Left renal pelvis (tissue), 4 donors: ENCODE data around the gene TNFSF11. TPM values are rescaled to one million over a fixed set of nuclear protein-coding genes. Genes with fewer than 3 reads are reported as not detected.
"Not testable (repeated sequence)": the region's sequence is repeated elsewhere in the genome, so short reads cannot be mapped to it uniquely, and the experiment has no call there.

Experiments
- DNase-seq, 4 donors: peaks; one replicate each; pipeline ENCODE4 v3.0.0-alpha.2; 2013; ENCODE audit warnings: low read depth in 4 of 4, low spot score in 3 of 4
- polyA plus RNA-seq, 4 donors: library from polyadenylated mRNA; unstranded; fragments of 120-200 nt; gene quantifications; one replicate each; pipeline ENCODE4 v1.2.1, GENCODE V29; 2013; ENCODE audit not compliant: insufficient read length in 4 of 4

TNFSF11 gene
- polyA plus RNA-seq, 4 donors: 0.25 to 0.74 (median 0.46) TPM

GRCh38 chr13:42559573-42560218, 14.3 kb upstream of the TNFSF11 start:
- DNase-seq: not testable (repeated sequence)

GRCh38 chr13:42560320-42560719, 13.6 kb upstream of the TNFSF11 start:
- not testable (repeated sequence) for DNase-seq

- DNase-seq: no peak
Observed at GRCh38 chr13:42561752-42562467, 12.0 kb upstream of the TNFSF11 start.

DNA sequence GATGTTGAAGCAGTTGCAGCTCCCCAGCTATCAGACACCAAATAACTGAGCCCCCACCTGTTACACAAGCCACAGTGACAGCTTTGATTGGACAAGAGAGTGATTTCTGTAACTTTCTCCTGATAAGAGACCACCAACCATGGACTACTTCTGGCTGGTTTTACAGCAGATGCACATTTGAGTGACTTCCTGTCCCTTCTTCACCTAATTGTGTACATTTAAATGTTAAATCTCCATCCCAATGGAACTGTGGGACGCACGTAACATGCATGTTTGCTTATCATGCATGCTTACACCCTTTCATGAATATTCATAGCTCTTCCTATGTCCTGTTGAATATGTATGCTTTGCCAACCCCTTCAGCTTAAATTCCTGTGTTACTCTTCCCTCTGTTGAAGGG, 6.0 kb upstream of the TNFSF11 start:
- no peak for DNase-seq

- DNase-seq: no peak
Observed at GRCh38 chr13:42569576-42570344, 4.2 kb upstream of the TNFSF11 start.

GRCh38 chr13:42571895-42572294, 2.1 kb upstream of the TNFSF11 start:
- no peak for DNase-seq

GRCh38 chr13:42574435-42575311, 721 bp downstream of the TNFSF11 start:
- no peak for DNase-seq

- DNase-seq: no peak
Observed at GRCh38 chr13:42575938-42576337, 2.0 kb downstream of the TNFSF11 start.

- DNase-seq: no peak
Observed at GRCh38 chr13:42577538-42577937, 3.6 kb downstream of the TNFSF11 start.

- DNase-seq: no peak
Observed at GRCh38 chr13:42580644-42581043, 6.7 kb downstream of the TNFSF11 start.

DNA sequence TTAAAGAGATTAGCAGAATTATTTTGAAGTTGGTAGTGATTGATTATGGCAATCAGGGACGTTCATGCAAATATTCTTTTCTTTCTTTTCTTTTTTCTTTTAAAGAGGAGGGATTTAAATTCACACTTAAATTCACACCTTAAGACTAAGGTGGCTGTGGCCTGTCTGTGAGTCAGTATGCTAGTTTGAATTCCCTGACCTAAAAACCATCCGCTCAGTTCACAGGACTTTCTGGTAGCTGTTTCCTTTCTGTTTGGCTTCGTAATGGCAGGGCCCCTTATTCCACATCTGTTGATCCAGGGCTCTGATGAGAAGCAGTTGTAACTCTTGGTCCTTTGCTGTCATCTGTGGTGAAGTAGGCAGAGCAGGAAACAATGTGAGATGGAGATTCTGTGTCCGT, 7.5 kb downstream of the TNFSF11 start:
- no peak for DNase-seq

DNA sequence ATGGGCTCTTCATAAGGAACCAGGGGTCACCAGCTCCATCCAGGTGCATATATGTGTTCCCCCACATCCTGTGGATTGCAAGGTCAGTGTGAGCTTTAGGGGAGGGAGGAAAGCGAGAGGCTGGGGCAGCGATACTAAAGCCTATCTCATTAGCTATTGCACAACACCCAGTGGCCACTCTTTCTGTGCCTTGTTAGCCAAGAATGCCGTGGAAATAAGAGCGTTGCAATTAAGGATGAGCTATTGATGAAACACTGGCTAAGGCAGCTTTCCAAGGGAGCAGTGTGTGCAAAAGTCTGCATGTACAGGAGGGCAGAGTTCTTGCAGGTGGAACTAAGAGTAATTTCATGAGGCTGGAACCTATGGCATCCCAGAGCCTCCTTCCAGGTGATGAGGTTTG, 17.6 kb downstream of the TNFSF11 start:
- DNase-seq: no peak

DNA sequence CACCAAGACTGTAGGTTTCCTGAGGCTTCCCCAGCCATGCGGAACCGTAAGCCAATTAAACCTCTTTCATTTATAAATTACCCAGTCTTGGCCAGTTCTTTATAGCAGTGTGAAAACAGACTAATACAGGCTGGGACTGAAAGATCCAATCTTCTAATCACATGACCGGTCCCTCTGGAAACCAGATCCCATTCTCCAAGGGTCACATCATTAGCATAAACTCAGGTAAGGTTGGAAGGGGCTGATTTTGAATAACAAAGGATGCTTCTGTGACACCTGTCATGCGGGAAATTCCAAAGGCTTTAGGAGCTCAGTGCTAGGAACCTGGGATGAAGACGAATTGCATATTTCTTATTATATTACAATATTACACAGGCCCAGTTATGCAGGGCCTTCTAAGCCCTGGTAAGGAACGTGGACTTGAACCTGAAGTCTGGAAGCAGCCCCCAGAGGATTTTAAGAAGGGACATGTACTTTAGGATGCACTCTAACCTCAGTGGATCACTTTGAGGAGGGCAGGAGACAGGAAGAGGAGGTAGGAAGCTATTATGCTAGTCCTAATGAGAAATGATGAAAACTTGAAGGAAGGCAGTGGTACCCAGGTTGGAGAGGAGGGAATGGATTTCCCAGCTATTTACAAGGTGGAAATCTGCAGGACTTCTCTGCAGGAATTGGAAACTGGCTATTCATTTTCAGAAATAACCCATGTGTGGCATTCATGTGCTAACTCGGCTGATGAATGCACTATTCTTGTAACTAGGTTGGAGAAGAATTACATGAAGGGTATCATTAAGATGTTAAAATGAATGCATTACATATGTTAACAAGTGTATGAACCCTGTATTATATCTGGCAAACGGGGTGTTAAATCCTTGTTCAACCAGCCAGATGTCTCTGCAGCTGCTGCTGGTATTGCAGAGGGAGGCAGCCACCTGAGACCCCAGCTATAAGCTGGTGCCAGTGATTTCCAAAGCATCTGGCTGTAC, 19.3 kb downstream of the TNFSF11 start:
- no peak for DNase-seq

- DNase-seq: peak in 3 of 4 donors; percentile 36 to 42 (median 39)
Observed at GRCh38 chr13:42594481-42595252, 20.7 kb downstream of the TNFSF11 start.

- no peak for DNase-seq
Observed at GRCh38 chr13:42595253-42595571, 21.3 kb downstream of the TNFSF11 start.

DNA sequence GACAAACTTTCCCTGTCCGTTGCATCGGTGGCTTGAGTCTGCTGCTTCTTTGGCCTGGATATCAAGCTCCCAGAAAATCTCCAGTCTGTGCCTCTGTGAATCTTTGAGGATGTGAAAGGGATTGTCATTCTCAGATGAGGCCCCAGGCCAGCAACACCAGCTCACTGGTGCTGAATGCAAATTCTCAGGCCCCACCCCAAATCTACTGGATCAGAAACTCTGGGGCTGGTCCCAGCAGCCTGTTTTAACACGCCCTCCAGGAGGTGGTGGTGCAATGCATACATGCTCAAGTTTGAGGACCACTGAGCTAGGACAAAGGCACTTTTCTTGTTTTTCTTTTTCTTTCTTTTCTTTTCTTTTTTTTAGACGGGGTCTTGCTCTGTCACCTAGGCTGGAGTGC, 23.6 kb downstream of the TNFSF11 start:
- DNase-seq: no peak

DNA sequence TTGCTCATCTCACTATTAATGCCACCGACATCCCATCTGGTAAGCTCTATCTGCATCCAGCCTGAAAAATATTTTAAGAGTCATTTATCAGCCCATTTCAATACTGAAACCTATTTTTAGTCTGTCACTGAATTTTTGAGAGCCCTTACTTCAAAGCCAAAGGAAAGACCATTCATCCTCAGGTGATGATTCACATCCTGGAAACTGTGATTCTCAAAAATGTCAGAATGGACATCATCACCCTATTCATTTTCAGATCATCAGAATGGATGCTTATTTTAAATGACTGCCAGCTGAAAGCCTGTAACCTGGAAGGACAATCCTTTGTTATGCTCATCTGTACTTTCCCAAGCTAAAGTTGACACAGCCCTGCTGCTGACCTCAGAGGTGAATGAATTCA, 27.0 kb downstream of the TNFSF11 start:
- DNase-seq: no peak

GRCh38 chr13:42602906-42603305, 29.0 kb downstream of the TNFSF11 start:
- DNase-seq: no peak

DNA sequence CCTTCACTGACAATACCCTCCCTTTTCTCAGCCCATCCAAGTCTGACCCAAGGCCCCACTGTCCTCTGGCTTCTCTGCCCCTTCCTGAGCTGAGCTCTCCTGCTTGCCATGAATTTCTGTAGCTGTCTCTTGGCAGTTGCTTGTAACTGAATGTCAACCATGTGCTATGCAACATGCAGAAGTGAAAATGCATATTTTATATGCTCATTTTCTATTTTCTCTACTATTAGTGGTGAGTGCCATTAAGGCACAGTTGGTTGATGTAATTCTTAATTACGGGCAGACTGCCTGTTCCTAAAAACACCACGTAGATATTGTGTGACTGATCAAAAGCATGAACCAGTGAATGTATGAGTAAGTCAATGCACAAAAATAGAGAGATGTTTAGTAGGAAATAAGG, 29.6 kb downstream of the TNFSF11 start:
- DNase-seq: no peak
